Stomach (tissue), 4 donors: ENCODE results near the gene TMEM35A.

ENCODE experiments used
- EP300 ChIP-seq: sonication (generic); formaldehyde crosslinking; IDR thresholded peaks from one replicate; pipeline ENCODE4 v1.6.1; 2017; ENCODE audit warnings: antibody characterized with exemption
- POLR2A ChIP-seq, 4 donors: fragments of 450-650 bp; IDR thresholded peaks; one replicate each; pipeline ENCODE4 v1.6.1; 2016; ENCODE audit warnings: antibody characterized with exemption in 4 of 4, control low read depth in 2 of 4, mild to moderate bottlenecking in 1 of 4, moderate library complexity in 1 of 4
- TF ChIP-seq, protein P1 (sequence below), 7 experiments: fragments of 450-650 bp in 4 of 7; fragments of 200-600 bp in 3 of 7; sonication (generic) in 3 of 7; IDR thresholded peaks; one replicate each; pipeline ENCODE4 v1.5.1; 2016 to 2019; ENCODE audit warnings: antibody characterized with exemption in 7 of 7, control low read depth in 2 of 7, mild to moderate bottlenecking in 1 of 7

DNA sequence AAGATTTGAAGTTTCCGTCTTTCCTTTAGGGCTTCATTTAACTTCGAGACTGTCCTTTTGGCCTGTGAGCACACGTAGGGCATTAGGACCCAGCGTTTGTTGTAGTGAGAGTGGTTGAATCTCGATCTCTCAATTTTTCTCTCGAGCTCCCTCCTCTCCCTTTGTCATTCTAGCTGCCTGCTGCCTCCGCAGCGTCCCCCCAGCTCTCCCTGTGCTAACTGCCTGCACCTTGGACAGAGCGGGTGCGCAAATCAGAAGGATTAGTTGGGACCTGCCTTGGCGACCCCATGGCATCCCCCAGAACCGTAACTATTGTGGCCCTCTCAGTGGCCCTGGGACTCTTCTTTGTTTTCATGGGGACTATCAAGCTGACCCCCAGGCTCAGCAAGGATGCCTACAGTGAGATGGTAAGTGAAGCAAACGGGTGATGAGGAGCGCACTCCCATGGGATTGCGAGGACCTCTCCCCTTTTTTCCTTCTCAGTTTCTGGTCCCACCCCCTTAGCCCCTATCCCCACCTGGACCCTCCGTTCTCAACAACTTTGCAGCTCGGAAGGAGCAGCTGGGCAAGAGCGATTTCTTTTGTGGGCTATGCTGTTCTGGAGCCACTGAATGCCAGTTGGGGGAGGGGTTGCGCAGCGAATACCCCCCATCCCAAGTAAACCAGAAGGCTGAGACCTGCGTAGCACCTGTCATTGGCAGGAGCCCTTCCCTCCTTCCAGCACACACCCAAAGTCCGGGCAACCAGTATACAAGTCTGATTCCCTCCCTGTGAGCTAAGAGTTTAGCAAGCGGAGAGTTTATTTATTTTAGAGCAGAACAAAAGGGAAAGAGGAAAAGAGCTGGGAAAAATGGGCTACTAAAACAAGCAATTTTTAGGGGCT, at the start of gene TMEM35A:
- TF ChIP-seq, protein P1, sequence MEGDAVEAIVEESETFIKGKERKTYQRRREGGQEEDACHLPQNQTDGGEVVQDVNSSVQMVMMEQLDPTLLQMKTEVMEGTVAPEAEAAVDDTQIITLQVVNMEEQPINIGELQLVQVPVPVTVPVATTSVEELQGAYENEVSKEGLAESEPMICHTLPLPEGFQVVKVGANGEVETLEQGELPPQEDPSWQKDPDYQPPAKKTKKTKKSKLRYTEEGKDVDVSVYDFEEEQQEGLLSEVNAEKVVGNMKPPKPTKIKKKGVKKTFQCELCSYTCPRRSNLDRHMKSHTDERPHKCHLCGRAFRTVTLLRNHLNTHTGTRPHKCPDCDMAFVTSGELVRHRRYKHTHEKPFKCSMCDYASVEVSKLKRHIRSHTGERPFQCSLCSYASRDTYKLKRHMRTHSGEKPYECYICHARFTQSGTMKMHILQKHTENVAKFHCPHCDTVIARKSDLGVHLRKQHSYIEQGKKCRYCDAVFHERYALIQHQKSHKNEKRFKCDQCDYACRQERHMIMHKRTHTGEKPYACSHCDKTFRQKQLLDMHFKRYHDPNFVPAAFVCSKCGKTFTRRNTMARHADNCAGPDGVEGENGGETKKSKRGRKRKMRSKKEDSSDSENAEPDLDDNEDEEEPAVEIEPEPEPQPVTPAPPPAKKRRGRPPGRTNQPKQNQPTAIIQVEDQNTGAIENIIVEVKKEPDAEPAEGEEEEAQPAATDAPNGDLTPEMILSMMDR (IDR thresholded peaks at IDR 0.05) = no peak
- TF ChIP-seq EP300 = no peak
- TF ChIP-seq POLR2A (IDR thresholded peaks at IDR 0.05) = no peak
